Measurements from ENCODE around the gene SAMD4B.

DNA sequence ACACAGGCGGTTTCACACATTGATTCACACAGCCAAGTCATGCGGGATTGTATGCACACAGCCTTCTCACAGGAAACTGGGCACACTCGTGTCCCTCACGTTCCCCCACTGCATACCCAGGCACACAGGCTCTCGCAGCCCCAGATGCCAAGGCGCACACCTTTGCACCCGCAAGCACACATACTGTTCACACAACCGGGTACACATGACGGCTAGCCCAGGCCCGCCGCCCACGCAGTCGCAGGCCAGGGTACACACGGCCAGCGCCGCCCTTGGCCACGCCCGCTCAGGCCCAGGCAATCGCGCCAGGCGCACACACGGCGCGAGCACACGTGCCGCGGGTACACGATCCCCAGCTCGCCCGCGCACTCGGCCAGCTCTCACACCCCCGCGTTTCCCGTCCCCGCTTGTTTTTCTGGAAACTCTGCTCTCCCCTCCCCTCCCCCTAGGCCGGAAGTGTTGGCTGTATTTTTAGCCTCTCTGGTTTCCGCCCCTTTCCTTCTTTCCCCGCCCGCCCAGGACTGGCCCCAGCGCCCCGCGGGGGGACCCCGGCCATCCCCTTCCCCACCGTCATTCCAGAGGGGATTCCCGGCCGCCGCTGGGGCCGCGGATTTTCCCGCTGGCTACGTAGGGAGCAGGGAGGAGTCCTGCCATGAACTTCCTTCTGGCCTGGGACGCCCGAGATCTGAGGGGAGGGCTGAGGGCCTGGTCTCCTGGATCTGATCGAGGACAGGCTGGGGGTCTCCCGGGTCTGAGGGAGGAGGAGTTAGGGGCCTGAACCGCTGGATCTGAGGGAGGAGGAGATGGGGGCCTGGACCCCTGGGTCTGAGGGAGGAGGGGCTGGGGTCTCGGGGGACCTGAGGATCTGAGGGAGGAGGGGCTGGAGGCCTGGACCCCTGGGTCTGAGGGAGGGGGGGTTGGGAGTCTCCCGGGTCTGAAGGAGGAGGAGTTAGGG lies 60.4 kb downstream of the SAMD4B start:
- TF ChIP-seq CTCF (IDR thresholded peaks at IDR 0.05; ENCODE audit: poor library complexity) (no peak), EZH2 (IDR thresholded peaks at IDR 0.05; ENCODE audit: borderline replicate concordance) (no peak)

Measured in hepatocyte (in vitro differentiated cells).